Trophoblast cell (in vitro differentiated cells and primary cell): ENCODE measurements around the gene TCF12.

Experiments
- DNase-seq, 2 donors: peaks; one replicate each; pipeline ENCODE4 v3.0.0-alpha.2; 2016
- H2AFZ ChIP-seq: 2 replicates; pipeline ENCODE4 v1.6.1; 2013; ENCODE audit warnings: low read length, moderate library complexity, mild to moderate bottlenecking; ENCODE audit not compliant: insufficient read depth, poor library complexity
- H2AK5ac ChIP-seq: 2 replicates; pipeline ENCODE4 v1.6.1; 2013; ENCODE audit warnings: mild to moderate bottlenecking, low read length
- H2BK120ac ChIP-seq: 2 replicates; pipeline ENCODE4 v1.6.1; 2013; ENCODE audit warnings: low read length, mild to moderate bottlenecking, moderate library complexity; ENCODE audit not compliant: insufficient read depth, poor library complexity
- H2BK12ac ChIP-seq: 2 replicates; pipeline ENCODE4 v1.6.1; 2013; ENCODE audit warnings: mild to moderate bottlenecking, low read length, moderate library complexity
- H2BK5ac ChIP-seq: 2 replicates; pipeline ENCODE4 v1.6.1; 2013; ENCODE audit warnings: low read length, low read depth, moderate library complexity, mild to moderate bottlenecking; ENCODE audit not compliant: poor library complexity
- H3K14ac ChIP-seq: 2 replicates; pipeline ENCODE4 v1.6.1; 2013; ENCODE audit warnings: mild to moderate bottlenecking, low read length
- H3K18ac ChIP-seq: 2 replicates; pipeline ENCODE4 v1.6.1; 2013; ENCODE audit warnings: mild to moderate bottlenecking, low read length
- H3K23ac ChIP-seq: 2 replicates; pipeline ENCODE4 v1.6.1; 2013; ENCODE audit warnings: low read length
- H3K27ac ChIP-seq: 2 replicates; pipeline ENCODE4 v1.5.1; 2013; ENCODE audit warnings: low read depth, mild to moderate bottlenecking, inconsistent platforms, low read length, moderate library complexity
- H3K27me3 ChIP-seq: 2 replicates; pipeline ENCODE4 v1.6.1; 2013; ENCODE audit warnings: inconsistent platforms, mild to moderate bottlenecking, low read length, moderate library complexity; ENCODE audit not compliant: insufficient read depth
- H3K36me3 ChIP-seq, 2 experiments: 1 replicate in 1 of 2; 2 replicates in 1 of 2; pipeline ENCODE4 v1.6.1; 2013; ENCODE audit warnings: low read length in 2 of 2, mild to moderate bottlenecking in 2 of 2, moderate library complexity in 1 of 2; ENCODE audit not compliant: insufficient read depth in 2 of 2, control insufficient read depth in 1 of 2
- H3K4ac ChIP-seq: 2 replicates; pipeline ENCODE4 v1.6.1; 2013; ENCODE audit warnings: low read depth, mild to moderate bottlenecking, low read length, moderate library complexity
- H3K4me1 ChIP-seq, 2 experiments: 1 replicate in 1 of 2; 2 replicates in 1 of 2; pipeline ENCODE4 v1.6.1; 2013; ENCODE audit warnings: low read length in 2 of 2, mild to moderate bottlenecking in 2 of 2, moderate library complexity in 1 of 2; ENCODE audit not compliant: insufficient read depth in 2 of 2, control insufficient read depth in 1 of 2
- H3K4me2 ChIP-seq: 2 replicates; pipeline ENCODE4 v1.6.1; 2013; ENCODE audit warnings: inconsistent platforms, mild to moderate bottlenecking, low read length, moderate library complexity
- H3K4me3 ChIP-seq: 2 replicates; pipeline ENCODE4 v1.5.1; 2013; ENCODE audit warnings: mild to moderate bottlenecking, low read depth, low read length, inconsistent platforms
- H3K79me1 ChIP-seq: one replicate; pipeline ENCODE4 v1.6.1; 2013; ENCODE audit warnings: low read length
- H3K79me2 ChIP-seq: 2 replicates; pipeline ENCODE4 v1.6.1; 2013; ENCODE audit warnings: low read length, mild to moderate bottlenecking; ENCODE audit not compliant: control insufficient read depth, insufficient read depth, poor library complexity
- H3K9ac ChIP-seq: 2 replicates; pipeline ENCODE4 v1.6.1; 2013; ENCODE audit warnings: mild to moderate bottlenecking, low read length
- H3K9me3 ChIP-seq: 2 replicates; pipeline ENCODE4 v1.6.1; 2013; ENCODE audit warnings: low read depth, mild to moderate bottlenecking, control low read depth, inconsistent platforms, low read length; ENCODE audit not compliant: insufficient read depth
- H4K12ac ChIP-seq: 2 replicates; pipeline ENCODE4 v1.6.1; 2013; ENCODE audit warnings: low read depth, mild to moderate bottlenecking, low read length, moderate library complexity
- H4K8ac ChIP-seq: 2 replicates; pipeline ENCODE4 v1.6.1; 2013; ENCODE audit warnings: low read depth, mild to moderate bottlenecking, low read length, moderate library complexity
- H4K91ac ChIP-seq: one replicate; pipeline ENCODE4 v1.6.1; 2013; ENCODE audit warnings: low read depth, mild to moderate bottlenecking, low read length, moderate library complexity
- WGBS: extraction: QIAGEN DNeasy Blood & Tissue Kit; methylation state at CpG from one replicate; pipeline ENCODE4 v1.1.7; 2013; ENCODE audit warnings: missing lambda C conversion rate; ENCODE audit not compliant: insufficient read length, insufficient coverage; ENCODE audit errors: extremely low coverage; 5-methylcytosine and 5-hydroxymethylcytosine counted together

The TCF12 gene

DNA sequence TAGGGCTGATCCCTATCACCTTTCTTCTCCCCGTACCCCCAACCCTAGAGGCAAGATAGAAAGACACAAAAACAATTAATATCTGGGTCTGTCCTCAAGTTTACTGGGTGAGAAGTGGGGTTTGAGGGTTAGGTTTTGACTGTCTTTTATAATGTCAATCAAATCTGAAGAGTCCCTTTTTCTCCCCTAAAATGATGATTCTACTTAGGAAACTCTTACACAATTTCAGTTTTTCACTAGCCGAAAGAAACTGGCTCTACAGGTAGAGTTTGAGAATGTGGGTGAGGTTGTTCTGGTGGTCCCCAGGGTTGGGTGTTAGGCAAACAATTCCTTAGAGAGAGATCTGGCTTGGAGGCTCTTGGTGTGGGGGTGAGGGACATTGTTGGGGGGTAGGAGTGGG is 189.9 kb downstream of the TCF12 start:
- H3K4ac ChIP-seq: no peak overlapping the region

DNA sequence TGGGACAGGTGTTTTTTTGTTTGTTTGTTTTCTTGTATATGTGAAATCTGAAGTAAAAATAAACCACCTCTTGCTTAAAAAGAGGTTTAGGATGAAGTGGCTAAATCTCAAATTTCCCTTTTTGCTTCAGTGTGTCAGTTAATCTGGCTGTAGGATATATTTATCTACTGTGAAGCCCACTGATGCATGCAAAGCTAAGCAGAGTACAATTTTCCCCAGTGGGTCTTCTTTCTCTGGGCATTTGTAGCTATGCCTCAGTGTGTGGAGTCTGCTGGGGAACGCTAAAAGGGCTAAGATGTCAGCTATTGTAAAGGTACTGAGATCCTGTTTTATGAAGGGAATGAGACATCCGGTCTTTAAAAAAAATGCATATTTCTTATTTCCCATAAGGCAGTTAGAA is 190.6 kb downstream of the TCF12 start:
- H3K14ac ChIP-seq: no peak overlapping the region
- H2AFZ ChIP-seq: no peak overlapping the region
- H3K4ac ChIP-seq: no peak overlapping the region
- H3K79me2 ChIP-seq: no peaks in the 10 kb centered on the region
- no peak overlapping the region for H2BK5ac ChIP-seq
- H3K9me3 ChIP-seq: no peaks in the 10 kb centered on the region
- no peak overlapping the region for H4K12ac ChIP-seq
- no peak overlapping the region for H3K4me3 ChIP-seq
- H3K36me3 ChIP-seq: no peaks in the 10 kb centered on the region
- no peak overlapping the region for H3K23ac ChIP-seq
- H4K91ac ChIP-seq: no peak overlapping the region
- H2BK12ac ChIP-seq: no peak overlapping the region
- H3K4me2 ChIP-seq: no peak overlapping the region
- H3K9ac ChIP-seq: no peak overlapping the region
- no peaks in the 10 kb centered on the region for H3K79me1 ChIP-seq
- H3K18ac ChIP-seq: no peak overlapping the region
- no peak overlapping the region for H2BK120ac ChIP-seq
- no CpG with 5 or more reads among the region's 2 CpGs for WGBS
- no peak overlapping the region for H4K8ac ChIP-seq
- no peak overlapping the region for H2AK5ac ChIP-seq
- H3K27ac ChIP-seq: no peak overlapping the region
- DNase-seq: no peak
- no peaks in the 10 kb centered on the region for H3K27me3 ChIP-seq
- H3K4me1 ChIP-seq: peaks cover 0 to 2% of the 10 kb centered on the region in 2 experiments

More for the DNA sequence above, 189.9 kb downstream of the TCF12 start:
- no peak overlapping the region for H3K14ac ChIP-seq
- H3K27me3 ChIP-seq: no peaks in the 10 kb centered on the region
- H3K9ac ChIP-seq: no peak overlapping the region
- H3K79me1 ChIP-seq: no peaks in the 10 kb centered on the region
- H3K9me3 ChIP-seq: no peaks in the 10 kb centered on the region
- H3K18ac ChIP-seq: no peak overlapping the region
- no peak overlapping the region for H4K8ac ChIP-seq
- H2AFZ ChIP-seq: no peak overlapping the region
- no peak overlapping the region for H2BK5ac ChIP-seq
- no peak overlapping the region for H3K27ac ChIP-seq
- no peaks in the 10 kb centered on the region for H3K36me3 ChIP-seq
- H3K4me2 ChIP-seq: no peak overlapping the region
- H2BK120ac ChIP-seq: no peak overlapping the region
- H4K12ac ChIP-seq: no peak overlapping the region
- H2BK12ac ChIP-seq: no peak overlapping the region
- no CpG with 5 or more reads among the region's 2 CpGs for WGBS
- no peak overlapping the region for H3K4me3 ChIP-seq
- H3K4me1 ChIP-seq: peaks cover 0 to 2% of the 10 kb centered on the region in 2 experiments
- H3K23ac ChIP-seq: no peak overlapping the region
- H4K91ac ChIP-seq: no peak overlapping the region
- no peak for DNase-seq
- no peaks in the 10 kb centered on the region for H3K79me2 ChIP-seq
- no peak overlapping the region for H2AK5ac ChIP-seq

DNA sequence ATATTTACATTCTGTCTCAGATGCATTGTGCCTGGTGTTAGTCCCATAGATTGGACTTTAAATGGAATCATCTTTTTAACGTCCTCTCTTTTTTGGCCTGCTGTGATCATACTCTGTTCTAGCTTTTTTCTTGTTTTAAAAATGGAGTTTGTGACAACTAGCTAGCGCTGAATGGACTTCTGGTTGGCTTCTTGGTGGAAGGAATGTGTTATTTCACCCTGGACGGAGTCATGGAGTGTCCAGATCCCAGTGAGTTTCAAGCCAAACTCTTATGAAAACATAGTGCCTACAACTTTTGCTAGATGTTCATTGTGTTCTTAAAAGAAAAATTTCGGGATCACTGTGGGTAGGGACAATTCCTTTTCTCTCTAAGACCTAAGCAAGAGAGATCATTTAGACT is 192.6 kb downstream of the TCF12 start:
- DNase-seq: peak; percentile 28 to 69
- Histone ChIP-seq H2AFZ (no peak overlapping the region), H2BK12ac (no peak overlapping the region), H3K4me1 (peaks cover 0 to 2% of the 10 kb centered on the region in 2 experiments), H4K12ac (no peak overlapping the region), H3K79me2 (no peaks in the 10 kb centered on the region), H3K9ac (no peak overlapping the region), H3K27ac (no peak overlapping the region), H3K18ac (no peak overlapping the region), H3K79me1 (no peaks in the 10 kb centered on the region), H3K4ac (no peak overlapping the region), H3K23ac (no peak overlapping the region), H3K27me3 (no peaks in the 10 kb centered on the region), H2BK120ac (no peak overlapping the region), H3K14ac (no peak overlapping the region), H4K91ac (no peak overlapping the region), H3K4me3 (no peak overlapping the region), H3K4me2 (no peak overlapping the region), H2BK5ac (no peak overlapping the region), H2AK5ac (no peak overlapping the region), H4K8ac (no peak overlapping the region), H3K9me3 (no peaks in the 10 kb centered on the region), H3K36me3 (no peaks in the 10 kb centered on the region)
- no CpG with 5 or more reads among the region's 4 CpGs for WGBS

DNA sequence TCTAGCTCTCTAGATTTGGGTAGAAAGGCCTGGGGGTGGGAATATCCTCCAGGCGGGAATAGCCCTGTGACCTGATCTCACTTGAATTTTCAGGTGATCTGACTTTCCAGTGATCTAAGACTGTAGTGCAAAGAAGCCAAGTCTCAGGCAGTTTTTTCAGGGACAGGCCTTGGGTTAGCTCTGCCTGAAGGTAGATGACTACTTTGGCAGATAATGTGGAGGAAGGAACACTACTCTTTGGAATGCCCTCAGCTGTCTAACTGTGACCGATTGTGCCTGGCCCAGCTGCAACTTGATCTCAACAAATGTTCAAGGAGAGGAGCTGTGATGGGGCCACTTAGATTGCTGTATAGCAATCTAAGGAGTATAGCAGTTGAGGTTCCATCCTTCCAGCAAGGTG is 193.7 kb downstream of the TCF12 start:
- H3K18ac ChIP-seq: no peak overlapping the region
- H3K4me1 ChIP-seq: peaks cover 0 to 2% of the 10 kb centered on the region in 2 experiments
- H3K79me1 ChIP-seq: no peaks in the 10 kb centered on the region
- DNase-seq: peak; percentile 33 to 46
- H4K12ac ChIP-seq: no peak overlapping the region
- H2AFZ ChIP-seq: no peak overlapping the region
- no peak overlapping the region for H3K14ac ChIP-seq
- H3K4ac ChIP-seq: no peak overlapping the region
- no peak overlapping the region for H3K27ac ChIP-seq
- H2BK5ac ChIP-seq: no peak overlapping the region
- no peaks in the 10 kb centered on the region for H3K79me2 ChIP-seq
- H3K9me3 ChIP-seq: no peaks in the 10 kb centered on the region
- H2BK120ac ChIP-seq: no peak overlapping the region
- no peak overlapping the region for H4K91ac ChIP-seq
- H2BK12ac ChIP-seq: no peak overlapping the region
- H3K4me2 ChIP-seq: no peak overlapping the region
- no peaks in the 10 kb centered on the region for H3K36me3 ChIP-seq
- WGBS: no CpG with 5 or more reads among the region's 2 CpGs
- no peaks in the 10 kb centered on the region for H3K27me3 ChIP-seq
- no peak overlapping the region for H3K9ac ChIP-seq
- no peak overlapping the region for H3K23ac ChIP-seq
- H4K8ac ChIP-seq: no peak overlapping the region
- no peak overlapping the region for H3K4me3 ChIP-seq
- H2AK5ac ChIP-seq: no peak overlapping the region
